ENCODE measurements around the gene MICAL1.

Gene MICAL1

DNA sequence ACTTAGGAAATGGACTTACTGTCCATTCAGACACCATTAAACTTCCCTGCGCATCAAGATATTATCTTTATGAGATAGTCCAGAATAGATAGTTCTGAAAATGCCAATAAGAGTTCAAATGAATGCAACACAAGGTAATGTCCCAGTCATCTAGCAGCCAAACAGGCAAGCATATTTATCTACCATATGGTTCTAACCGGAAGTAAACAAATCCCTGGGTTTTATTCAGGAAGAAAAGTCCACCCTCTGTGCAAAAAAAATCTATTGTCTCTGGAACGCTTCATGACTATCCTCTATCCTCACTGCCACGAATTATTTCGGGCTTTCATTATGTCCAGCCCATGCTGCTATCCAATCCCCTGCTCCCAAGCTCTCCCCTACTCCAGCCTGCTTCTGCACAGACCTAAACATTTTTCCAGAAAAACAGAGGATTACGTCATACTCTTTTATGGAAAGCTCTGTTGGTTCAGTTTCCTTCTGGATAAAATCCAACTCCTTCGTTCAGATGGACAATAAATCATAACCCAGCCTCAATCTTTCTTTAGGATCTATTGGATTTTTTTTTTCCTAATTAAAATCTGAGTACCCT is 26.6 kb downstream of the MICAL1 start:
- DNase-seq: no peak

DNA sequence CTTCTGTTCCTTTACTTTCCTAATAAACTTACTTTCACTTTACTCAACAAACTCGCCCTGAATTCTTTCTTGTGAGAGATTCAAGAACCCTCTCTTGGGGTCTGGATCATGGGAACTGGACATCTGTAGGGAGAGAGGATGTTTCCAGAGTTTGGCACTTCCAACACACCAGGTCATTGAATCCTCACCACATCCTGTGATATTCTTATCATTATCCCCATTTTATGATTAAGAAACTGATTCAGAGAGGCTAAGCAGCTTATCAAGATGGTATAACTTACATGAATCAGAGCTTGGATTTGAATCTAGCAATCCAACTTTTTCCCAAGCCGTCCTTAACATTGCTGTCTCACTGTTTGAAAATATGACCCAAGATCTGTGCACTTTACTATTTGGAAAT is 30.6 kb downstream of the MICAL1 start:
- DNase-seq: no peak

DNA sequence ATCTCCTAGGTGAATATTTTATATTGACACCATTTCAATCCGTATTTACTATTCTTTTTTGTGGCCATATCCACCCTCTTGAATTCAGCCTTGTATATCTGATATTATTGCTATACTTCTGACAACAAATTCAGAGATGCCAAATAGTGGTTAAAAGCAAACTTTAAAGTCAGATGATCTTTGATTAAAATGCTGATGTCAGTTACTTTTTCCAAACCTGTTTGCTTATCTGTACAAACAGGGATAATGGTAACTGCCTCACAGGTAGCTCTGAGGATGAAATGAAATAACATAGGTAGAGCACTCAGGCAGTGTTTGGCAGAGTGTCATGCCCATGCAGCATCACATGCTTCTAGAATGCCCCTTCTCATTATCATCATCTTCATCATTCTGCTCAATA is 34.4 kb downstream of the MICAL1 start:
- no peak for DNase-seq

DNA sequence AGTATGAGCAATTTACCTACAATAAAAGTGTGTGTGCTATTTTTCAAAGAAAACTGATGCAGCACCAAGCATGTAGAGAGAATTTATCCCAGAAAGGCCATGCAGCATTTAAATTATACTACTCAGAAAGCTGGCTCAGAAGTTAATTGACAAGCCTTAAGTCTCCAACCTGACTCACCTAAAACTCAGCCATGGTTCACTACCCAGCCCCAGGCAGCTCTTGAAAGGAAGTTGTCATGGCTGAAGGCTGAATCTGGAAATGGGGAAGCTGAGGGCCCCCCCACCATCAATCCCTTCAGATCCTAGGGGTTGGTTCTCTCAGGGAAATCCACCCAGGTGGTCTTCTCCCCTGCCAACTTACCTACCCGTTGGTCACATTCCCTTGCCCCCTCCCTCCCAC is 34.8 kb downstream of the MICAL1 start:
- DNase-seq: no peak

DNA sequence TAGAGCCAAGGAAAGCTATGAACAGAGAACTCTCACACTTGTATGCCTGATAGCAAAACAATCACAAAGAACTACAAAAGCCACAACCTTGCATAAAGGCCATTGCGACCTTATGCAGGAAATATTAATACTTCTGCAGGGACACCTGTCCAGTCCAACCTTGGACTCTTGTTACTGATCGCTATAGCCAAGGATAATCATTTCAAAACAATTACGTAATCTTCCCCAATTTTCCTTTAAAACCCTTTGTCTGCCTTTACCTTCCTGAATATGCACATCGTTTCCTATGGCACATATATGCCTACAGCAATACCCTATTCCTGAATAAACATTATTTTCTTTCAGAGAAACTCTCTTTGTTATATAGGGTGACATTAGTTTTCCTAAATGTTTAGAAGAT is 37.9 kb downstream of the MICAL1 start:
- no peak for DNase-seq

DNA sequence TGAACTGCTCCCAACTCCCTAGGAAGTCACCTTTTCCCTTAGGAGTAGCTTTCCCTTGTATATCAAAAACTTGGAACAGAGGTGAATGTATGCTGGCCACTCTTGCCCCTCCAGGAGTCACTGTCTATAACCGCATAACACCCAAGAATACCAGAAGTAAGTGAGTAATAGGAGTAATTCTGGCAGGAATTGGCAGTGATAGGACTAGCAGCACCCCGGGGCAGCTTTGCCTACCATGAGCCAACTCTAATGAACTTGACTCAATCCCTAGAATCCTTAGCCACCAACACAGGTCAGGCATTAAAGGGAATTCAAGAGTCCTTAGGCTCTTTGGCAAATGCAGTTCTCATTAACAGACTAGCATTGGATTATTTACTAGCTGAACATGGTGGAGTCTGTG is 44.5 kb downstream of the MICAL1 start:
- DNase-seq: no peak

DNA sequence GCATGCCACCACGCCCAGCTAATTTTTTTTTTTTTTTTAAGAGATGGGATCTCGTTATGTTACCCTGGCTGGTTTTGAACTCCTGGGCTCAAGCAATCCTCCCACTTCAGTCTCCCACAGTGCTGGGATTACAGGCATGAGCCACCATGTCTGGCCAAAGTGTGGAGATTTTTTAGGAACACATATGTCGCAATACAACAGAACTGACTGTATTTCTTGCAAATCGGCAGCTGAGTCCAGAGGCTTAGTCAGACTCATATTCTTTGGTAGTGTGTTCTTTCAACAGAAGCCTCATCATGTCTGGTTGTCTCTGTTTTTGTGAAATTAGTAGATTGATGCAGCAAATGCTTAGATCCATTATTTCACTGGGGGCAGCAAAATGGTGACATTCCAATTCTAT is 49.4 kb downstream of the MICAL1 start:
- no peak for DNase-seq

DNA sequence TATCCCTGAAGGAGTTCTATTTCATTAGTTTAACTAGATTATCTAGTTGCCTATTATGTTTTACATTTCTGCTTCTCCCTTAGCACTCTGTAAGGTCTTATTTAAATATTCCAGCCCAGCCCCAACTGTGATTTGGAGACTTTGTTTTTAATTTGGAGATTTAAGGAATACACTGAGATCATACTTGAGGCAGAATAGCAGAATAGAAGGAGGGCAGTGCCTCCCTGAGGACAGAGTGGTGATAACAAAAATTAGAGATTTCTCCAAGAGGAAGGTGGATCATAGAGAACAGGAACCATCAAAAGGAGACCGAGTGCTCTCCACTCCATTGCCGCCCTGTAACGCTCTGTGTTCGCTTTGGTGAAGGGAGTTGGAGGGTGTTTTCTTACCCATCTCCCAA is 58.6 kb downstream of the MICAL1 start:
- DNase-seq: no peak

DNA sequence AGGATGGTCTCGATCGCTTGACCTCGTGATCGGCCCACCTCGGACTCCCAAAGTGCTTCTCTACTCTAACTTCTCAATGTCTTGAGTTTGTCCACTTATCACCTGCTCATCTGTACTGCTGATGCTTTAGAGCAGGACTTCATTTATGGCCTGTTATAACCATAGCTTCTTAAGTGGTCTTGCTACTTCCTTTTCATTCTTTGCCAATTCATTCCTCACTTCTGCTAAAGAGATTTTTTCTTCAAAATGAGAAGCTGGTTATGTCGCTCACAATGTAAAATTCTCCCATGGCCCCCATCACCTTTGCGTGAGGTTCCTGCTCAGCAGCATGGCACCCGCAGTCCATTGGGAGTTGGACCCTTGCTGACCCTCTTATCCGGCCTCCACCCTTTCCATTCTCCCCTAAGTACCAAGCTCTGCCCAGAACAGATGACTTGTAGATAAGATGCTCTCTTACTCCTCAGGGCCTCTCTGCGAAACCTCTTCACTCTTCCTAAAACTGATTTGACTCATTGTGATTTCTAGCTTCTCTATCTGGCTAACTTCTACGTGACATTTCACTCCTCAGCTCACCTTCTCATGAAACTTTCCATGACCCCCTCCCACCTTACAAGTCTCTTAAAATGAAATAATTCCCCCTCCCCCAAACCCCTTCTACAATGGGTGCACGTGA is 59.4 kb downstream of the MICAL1 start:
- DNase-seq: no peak

Measured in CD4-positive, alpha-beta T cell treated with Interleukin-10 for 1 hour (primary cell).